ENCODE measurements around the gene MASP1.
"Not testable (repeated sequence)": the region's sequence is repeated elsewhere in the genome, so short reads cannot be mapped to it uniquely, and the experiment has no call there.

Gene MASP1

DNA sequence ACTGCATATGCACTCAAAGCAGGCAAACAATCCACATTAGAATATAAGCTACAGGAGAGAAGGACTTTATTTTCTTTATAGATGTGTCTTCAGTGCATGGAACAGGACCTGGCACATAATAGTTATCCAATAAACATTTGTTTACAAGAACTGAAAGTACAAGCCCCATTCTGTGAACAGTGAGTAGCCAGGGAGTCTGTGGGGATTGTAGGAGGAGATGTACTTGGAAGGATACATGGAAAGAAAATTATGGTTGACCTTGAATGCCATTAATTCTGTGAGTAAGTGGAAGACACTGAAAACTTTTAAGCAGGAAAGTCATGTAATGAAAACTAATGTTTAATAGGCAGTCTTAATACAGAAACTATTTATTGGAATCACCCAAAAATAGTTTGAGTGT lies 28.3 kb downstream of the MASP1 start:
- no peak for DNase-seq

DNA sequence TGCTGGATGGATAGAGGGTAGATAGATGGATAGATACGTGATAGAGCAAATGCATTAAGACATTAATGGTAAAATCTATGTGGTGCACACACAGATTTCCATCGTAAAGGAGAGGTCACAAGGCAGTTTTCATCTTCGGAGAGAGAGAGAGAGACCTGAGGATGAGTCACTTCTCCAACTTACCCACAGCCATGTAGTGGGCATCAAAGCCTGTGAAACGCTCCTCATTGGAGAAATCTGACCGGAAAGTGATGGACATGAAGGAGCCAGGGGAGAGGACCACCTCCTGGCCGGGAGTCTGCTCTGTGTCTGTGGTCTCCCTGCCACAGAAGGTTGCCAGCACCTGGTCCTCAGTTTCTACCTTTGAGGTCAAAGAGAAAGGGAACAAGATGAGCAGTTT lies 29.2 kb downstream of the MASP1 start:
- no peak for DNase-seq

GRCh38 chr3:187261541-187261969 lies 30.0 kb downstream of the MASP1 start:
- DNase-seq, result no peak

DNA sequence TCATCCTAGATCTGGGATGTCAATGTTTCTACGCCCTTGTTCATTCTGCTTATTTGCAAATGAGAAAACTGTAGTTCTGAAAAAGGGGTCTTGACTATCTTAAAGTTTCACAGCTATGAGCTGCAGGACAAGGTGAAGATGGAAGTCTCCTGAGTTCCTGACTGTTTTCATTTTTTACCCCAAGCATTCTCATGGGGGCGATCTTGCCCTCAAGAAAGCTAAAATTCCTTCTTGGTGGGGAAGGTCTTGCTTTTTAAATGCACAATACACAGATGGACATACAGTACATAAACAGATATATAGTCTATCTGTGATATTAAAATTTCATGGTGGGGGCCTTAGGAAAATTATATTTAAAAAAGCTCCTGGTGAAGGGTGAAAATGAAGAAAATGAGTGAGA lies 32.4 kb downstream of the MASP1 start:
- no peak for DNase-seq

- no peak for DNase-seq
Observed at GRCh38 chr3:187257992-187258692, 33.4 kb downstream of the MASP1 start.

- DNase-seq, result no peak
Observed at GRCh38 chr3:187257471-187257870, 34.1 kb downstream of the MASP1 start.

GRCh38 chr3:187256051-187256616 lies 35.4 kb downstream of the MASP1 start:
- DNase-seq, result no peak

GRCh38 chr3:187255314-187255713 lies 36.2 kb downstream of the MASP1 start:
- DNase-seq, result no peak

DNA sequence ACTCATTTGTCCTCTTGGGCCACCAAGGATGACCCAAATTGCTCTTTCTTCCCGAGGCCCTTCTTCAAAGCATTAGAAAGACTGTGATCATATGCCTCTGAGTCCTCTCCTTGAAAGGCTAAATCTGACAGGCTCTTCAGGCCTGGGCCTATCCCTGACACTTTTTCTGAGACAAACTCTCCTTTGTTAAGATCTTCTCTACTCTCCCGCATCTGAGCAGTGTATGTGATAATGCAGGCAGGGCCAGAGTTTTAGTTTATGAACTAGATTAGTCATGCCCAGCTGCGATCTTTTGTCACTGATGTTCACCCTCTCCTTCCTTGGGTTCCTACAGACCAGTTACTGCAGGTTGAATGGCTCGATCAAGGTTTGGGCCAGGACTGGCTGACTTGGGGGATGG lies 39.2 kb downstream of the MASP1 start:
- DNase-seq, result no peak

- no peak for DNase-seq
Observed at GRCh38 chr3:187251599-187251998, 39.9 kb downstream of the MASP1 start.

DNA sequence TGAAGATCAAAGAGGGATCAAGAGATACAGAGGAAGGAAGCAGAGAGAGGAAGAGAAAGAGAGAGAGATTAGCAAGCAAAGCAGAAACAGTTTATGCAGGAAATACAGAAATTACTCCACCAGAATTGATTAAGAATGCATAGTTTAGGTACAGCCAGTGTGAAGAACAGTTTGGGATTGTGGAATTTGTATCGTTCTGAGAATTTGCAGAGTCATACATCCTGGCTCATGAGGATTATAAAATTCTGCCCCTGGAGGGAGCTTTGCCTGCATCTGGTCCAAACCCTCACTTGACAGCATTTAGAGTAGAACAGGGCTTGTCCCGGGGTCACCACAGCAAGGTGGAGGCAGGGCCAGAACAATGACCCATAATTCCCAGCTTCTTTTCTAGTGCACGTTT lies 44.1 kb downstream of the MASP1 start:
- no peak for DNase-seq

DNA sequence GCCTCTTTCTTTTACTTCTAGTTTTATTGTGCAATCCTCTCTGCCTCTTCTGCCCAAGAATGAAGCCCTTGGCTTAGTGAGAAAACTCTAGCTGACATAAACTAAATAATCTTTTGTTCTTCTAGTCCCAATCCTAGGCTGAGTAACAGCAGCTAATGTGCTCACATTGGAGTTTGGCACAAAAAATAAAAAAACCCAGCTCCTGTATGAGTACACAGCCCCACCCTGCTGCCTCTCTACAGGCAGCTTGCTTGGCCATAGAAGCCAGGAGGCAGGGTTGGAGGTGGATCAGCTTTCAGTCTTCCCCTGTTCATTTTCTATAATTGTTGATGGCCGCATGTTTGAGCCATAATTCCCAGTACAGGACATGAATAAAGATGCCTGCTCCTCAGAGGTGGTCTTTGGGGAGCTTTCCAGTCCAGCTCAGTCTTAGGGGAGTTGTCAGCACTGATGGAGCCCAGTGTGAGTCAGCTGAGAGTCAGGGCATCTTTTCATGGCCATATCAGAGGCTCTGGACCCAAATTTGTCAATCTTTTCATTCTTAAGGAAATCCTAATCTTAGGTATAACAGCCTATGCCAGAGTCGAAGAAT lies 47.5 kb downstream of the MASP1 start:
- no peak for DNase-seq

GRCh38 chr3:187242900-187243299 lies 48.6 kb downstream of the MASP1 start:
- DNase-seq, result no peak

DNA sequence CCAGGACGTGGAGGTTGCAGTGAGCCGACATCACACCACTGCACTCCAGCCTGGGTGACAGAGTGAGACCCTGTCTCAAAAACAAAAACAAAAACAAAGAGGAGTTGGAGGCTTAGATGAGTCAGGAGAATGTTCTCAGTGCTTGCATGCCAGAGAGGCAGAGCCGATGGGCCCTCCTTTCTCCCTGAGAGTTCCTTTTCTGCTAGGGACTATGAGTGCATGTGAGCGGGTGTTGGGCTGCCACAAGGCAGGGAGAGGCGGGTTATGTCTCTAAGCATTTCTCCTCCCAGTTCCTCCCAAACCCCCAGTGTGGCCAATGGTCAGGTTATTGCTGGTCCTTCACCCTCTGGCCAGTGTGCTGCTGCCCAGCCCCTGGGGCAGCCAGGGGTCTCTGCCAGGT lies 49.1 kb downstream of the MASP1 start:
- no peak for DNase-seq

- not testable (repeated sequence) for DNase-seq
Observed at GRCh38 chr3:187238835-187239234, 52.7 kb downstream of the MASP1 start.

GRCh38 chr3:187238239-187238638 lies 53.3 kb downstream of the MASP1 start:
- DNase-seq, result no peak

DNA sequence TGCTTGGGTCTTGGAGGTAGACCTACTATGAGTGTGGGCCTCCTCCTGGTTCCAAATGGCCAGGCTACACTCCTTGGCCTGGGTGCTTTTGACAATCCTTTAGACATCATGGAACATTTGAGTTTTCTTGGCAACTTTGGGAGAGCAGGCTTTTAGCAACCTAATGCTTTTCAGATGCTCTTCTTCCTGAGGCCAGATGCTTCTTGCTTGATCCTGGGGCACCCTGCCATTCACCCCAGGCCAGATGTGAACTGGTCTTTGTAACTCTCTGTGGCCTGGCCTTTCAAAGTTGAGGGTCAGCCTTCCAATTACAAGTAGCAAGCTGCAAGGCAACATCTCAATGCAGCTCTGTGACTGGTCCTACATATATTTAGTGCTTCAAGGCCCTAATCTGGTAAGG lies 53.8 kb downstream of the MASP1 start:
- no peak for DNase-seq

DNA sequence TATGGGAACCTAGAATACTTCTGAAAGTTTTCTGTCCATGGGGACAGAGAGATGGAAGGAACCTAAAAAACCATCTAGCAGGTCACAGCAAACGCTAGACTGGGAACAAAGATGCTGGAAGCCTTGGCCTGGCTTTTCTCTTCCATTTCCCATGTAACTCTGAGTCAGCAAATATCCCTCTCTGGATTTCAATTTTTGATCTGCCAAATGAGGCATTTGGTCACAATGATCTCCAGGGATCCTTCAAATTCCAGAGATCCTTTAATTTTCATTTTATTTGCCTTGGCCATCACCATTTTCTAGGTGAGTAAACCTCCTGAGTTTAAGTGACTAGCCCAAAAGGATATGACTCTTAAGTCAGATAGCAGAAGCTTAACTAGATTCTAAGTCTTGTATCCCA lies 54.6 kb downstream of the MASP1 start:
- no peak for DNase-seq

DNA sequence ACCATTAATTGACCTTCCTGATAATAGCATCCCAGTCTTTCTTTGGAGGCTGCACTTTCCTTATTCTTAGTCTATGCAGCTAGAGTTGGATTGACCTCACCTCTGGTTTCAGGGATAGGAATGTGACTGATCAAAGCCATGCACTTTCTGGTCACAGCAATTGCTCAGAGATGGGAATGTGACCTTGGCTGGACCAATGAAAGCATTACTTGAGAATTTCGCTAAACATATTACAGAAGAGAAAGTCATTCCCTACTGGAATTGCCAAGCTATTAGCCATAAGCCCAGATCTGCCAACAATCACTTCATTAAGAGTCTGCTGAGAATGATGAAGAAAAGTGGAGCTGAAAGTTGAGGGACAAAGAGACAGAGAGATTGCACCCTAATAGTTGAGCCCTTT lies 61.5 kb downstream of the MASP1 start:
- no peak for DNase-seq

GRCh38 chr3:187228740-187229139 lies 62.8 kb downstream of the MASP1 start:
- DNase-seq, result no peak

GRCh38 chr3:187227658-187228258 lies 63.8 kb downstream of the MASP1 start:
- DNase-seq, result no peak

DNA sequence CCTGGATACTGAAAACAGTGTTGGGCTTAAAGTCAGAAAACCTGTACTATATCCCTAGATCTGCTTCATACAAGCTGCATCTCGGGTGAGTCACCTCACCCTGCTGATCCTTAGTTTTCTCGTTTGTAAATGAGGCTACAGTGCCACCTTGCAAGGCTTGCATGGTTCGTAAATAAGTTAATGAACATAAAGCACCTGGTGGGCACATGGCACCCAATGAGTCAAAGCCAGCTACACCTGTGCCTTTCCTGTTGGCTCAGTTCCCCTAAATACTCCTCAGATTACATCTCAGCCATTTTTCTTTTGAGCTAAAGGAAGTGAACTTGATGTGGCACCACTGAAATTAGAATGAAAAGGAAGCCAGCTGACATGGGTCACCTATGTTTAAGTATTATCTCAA lies 67.7 kb downstream of the MASP1 start:
- DNase-seq, result no peak

GRCh38 chr3:187222801-187223200 lies 68.7 kb downstream of the MASP1 start:
- no peak for DNase-seq

GRCh38 chr3:187215460-187215859 lies 76.1 kb downstream of the MASP1 start:
- no peak for DNase-seq
